GM21576 (cell line): ENCODE measurements around the gene KLHL3.

Experiments
- ATAC-seq: cut with Tn5 transposase; IDR thresholded peaks from one replicate; pipeline ENCODE4 v1.9.1; 2021; ENCODE audit warnings: mild to moderate bottlenecking, moderate library complexity; ENCODE audit not compliant: unreplicated experiment

Gene KLHL3

GRCh38 chr5:137613554-137614265 is 122.2 kb downstream of the KLHL3 start:
- no peak for ATAC-seq

DNA sequence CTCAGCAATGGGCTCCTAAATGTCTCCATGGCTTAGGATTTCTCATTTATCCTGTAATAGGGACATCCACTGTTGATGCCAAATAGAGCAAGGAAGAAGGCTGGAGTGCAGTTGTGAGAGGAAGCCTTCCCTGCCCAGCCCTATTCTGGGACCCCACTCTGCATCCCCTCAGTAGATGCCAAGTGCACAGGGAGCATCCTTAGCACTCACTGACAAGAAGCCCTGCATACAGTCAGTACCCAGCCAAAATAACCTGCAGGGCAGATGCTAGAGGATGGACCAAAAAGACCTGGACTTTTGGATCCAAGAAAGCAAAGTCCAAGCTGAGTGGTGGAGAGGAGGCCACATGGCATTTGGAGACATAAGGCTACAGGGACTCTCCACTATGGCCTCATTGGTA is 123.3 kb downstream of the KLHL3 start:
- ATAC-seq, result no peak

DNA sequence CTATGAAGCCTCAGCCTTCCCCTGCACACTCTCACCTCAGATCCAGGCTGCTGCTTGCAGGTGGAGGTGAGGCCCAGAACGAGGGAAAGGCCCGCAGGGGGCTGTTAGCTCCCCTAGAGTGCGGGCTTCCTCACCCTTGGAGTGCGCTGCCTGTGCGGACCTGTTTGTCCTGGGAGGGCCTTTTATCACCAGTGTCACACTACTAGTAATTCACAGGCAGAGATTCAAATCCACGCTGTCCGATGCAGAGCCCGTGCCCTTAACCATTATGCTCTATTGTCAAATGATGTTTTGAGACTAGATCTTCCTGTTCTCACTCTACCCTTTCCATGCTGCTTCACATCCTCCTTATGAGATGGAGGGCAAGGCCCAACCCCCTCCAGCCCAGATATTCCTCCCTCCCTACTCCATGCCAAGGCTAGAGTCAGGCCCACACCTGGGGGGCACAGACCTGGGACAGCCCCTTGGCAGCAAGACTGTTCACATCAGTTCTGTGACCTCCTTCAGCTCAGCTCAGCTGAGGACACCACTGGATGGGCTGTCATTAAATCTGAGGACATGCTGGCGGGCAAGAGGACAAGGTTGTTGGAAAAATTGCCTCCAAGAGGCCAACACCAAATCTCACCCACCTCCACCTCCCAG is 124.0 kb downstream of the KLHL3 start:
- ATAC-seq, result no peak

GRCh38 chr5:137611011-137611580 is 124.8 kb downstream of the KLHL3 start:
- ATAC-seq, result no peak

GRCh38 chr5:137610598-137610997 is 125.3 kb downstream of the KLHL3 start:
- no peak for ATAC-seq

DNA sequence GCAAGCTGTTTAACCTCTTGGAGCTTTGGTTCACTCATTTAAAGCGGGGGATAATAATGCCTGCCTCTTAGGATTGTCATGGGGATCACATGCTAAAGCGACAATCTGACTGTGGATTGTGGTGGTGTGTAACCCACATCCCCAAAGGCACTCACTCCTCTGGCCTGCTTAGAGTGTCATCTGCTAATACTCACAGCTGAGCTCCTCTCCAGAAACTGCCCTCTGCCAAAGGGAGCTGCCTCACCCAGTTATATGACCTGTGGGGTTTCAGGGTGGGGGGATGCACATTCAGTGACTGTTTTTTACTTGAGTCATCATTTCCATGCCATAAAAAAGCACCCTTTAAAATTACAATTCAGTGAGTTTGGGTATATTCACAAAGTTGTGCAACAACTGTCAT is 126.8 kb downstream of the KLHL3 start:
- no peak for ATAC-seq

DNA sequence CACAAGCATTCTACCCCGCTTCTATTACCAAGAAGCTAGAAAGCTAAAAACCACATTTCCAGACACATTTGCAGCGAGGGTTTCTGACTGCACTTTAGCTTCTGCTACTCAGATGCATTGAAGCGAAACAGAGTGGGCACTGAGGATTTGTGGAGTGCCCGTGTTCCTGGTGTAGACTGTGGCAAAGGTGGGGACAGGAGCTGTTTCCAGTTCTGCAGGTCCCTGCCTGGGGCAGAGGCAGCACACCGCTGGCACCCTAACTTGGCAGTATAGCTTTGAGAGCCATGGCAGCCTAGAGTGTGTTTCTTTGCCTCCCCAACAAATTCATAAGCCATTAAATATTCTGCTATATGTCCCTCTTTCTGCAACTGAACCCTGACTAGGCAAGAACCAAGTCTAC is 128.1 kb downstream of the KLHL3 start:
- no peak for ATAC-seq

DNA sequence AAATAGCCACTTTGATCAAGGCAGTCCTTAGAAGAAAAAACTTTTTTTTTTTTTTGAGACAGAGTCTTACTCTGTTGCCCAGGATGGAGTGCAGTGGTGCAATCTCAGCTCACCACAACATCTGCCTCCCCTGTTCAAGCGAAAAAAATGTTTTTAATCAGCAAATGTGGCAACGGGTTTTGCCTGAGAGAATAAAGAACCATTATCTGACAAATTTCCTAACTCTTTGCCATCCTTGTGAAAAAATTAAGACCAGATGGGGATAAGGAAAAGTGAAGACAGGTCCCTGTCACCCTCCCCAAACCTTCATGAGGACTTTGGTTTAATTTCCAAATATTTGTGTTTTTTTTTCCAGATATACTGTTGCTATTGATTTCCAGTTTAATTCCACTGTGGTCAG is 129.5 kb downstream of the KLHL3 start:
- no peak for ATAC-seq

DNA sequence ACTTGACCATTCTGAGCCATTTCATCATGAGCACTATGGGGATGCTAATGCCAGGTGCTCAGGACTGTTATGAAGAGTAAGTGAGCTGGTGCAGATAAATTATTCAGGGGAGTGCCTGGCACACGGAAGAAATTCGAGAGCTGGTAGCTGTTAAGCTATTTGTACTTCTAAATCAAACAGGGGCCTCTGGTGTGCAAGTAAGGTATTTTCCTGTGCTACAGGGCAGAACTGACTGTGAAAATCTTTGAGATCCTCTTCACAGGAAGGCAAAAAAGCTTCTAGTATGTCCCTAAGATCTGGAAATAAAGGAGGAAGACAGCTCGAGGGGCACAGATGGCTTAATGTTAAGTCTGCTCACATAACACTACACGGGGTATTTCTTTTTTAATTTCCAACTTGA is 130.5 kb downstream of the KLHL3 start:
- ATAC-seq, result no peak

DNA sequence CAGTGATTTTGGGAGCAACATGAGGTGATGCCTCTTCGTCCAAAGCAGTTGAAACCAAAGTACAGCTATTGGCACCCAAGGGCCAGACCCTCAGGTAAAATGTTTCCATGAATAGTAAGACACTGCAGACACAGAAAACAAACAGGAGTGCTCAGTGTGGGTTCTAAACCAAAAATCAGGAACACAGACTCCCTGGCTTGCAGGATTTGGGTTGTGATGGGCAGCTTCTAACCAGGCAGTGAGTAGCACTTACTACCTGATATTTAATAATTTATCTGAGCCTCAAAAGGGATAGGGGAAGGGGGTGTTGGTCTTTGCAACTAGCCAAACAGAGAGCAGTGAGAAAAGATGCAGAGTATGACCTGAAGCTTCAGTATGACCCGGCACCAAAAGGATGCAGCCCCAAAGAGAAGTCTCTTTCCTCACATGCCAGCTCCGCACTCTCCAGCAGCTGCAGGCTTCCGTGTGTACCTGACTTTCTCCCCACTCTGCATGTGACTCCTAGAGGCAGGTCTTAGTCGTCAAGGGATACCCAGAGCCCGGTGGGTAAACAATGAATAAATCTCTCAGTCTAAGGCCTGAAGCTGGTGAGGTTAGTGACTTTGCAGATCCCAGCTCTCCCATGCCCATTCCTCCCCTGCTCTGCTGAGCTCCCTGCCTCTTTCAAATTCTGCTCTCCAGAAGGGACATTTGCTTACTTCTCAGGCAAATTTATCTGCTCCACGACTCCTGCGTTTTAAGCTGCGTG is 131.4 kb downstream of the KLHL3 start:
- ATAC-seq, result no peak

DNA sequence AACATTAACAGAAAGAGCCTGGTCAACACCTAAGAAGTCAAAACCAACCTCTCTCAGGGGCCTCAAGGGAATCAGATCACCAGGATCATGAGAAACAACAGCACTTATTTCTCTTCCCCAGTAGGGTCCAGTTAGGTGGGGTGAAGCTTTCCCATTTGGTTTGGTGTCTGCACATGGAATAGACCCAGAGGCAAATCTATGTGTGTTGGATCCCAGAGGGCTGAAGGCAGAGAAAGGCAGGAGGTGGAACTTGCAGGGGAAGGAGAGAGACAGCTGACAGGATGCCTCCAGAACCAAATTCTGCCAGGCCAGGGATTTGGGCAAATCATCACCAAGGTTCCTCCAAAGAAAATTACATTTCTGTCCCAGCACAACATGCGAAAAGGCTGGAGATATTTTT is 132.0 kb downstream of the KLHL3 start:
- ATAC-seq, result no peak

- no peak for ATAC-seq
These were observed 132.5 kb downstream of the KLHL3 start for GRCh38 chr5:137603356-137603755.

DNA sequence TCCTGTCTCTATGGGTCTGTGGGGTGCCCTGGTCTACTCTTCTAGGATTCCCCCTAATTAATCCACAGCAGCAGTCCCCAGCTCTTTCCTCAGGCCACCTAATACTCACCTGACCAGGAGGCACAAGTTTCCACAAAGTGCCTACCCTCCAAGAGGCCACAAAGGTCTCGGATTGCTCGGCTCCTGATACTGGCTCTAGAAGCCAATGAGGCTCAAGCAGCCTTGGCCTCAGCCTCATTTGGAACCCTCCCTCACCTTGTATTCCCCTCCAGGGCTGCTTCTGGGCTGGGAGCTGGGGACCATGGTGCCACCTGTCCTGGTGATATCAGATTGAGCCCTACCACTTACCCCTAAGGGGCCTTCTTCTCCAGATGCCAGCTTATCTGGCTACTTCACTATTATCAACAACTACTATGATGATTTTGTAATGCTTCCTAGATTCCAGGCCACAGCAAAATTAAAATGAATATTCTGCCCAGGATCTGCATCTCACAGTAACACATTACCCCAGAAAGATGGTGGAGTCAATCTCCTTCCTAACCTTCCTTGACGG is 133.1 kb downstream of the KLHL3 start:
- no peak for ATAC-seq

DNA sequence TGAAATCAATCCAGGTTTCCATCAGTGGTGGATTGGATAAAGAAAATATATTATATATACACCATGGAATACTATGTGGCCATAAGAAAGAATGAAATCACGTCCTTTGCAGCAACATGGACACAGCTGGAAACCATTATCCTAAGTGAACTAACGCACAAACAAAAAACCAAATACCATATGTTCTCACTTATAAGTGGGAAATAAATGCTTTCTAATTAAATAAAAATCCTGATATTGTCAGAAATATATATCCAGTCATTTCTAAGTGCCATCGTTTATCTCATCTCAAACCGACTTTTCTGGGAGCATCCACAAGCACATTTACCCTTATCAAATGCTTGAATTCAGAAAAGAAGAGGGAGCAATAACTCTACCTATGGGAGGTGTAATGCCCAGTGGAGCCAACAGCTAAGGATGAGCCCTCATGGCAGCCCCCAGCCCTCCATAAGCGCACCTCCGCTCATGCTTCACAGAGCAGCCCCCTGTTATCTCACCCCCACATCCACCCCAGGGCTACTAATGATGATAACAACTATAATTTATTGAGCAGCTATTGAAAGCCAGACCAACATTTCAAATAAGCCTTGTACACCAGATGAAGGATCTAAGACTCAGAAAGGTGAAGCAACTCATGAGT is 135.0 kb downstream of the KLHL3 start:
- ATAC-seq, result no peak

DNA sequence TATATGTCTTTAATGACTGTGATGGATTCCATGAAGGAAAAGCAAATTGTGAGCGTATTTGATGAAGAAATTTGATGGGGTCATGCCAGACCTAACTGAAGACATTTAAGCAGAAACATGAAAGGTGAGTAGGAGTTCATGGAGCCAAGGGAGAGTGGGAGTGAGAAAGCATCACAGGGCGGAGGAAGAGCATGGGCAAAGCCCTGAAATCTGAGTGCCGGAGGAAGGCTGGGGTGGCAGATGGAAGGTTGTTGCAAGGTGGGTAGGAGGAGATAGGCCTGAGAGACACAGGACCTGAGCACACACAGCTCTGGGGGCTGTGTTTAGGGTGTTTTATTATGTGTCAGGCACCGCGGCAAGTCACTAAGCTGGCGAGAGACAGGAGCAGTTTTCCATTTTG is 136.4 kb downstream of the KLHL3 start:
- no peak for ATAC-seq

DNA sequence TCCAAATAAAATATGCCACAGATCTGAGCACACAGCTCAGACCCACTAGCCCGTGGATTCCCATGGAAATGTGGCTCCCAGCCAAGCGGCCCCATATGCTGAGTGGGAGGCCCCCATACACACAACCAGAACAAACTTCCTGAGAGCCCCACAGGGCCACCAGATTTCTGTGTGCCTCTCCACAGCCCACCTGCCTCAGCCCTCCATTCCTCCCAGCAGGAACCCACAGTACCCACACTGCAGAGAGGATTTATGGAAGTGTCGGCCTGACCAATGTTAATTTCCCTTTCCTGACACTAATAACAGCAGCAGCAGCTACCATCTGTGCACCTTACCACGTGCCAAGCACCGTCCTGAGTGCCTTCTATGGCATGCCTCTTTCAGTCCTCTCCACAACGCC is 137.5 kb downstream of the KLHL3 start:
- no peak for ATAC-seq

DNA sequence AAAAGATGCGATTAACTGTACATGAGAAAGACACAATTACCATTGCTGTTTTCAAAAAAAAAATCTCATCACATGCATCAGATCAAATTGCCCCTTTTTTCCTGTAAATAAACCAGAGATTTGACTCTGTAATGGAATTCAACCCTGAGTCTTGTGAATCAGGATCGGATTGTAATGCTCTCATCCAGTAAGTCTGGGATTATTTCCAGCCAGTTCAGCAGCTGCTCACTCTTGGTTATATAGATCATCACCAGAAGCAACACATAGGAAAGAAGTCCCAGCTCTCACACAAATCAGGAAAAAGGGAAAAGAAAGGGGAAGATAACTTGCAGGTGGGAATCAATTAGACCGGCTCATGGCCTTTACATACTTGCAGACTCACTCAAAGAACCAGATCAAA is 138.9 kb downstream of the KLHL3 start:
- ATAC-seq, result no peak

DNA sequence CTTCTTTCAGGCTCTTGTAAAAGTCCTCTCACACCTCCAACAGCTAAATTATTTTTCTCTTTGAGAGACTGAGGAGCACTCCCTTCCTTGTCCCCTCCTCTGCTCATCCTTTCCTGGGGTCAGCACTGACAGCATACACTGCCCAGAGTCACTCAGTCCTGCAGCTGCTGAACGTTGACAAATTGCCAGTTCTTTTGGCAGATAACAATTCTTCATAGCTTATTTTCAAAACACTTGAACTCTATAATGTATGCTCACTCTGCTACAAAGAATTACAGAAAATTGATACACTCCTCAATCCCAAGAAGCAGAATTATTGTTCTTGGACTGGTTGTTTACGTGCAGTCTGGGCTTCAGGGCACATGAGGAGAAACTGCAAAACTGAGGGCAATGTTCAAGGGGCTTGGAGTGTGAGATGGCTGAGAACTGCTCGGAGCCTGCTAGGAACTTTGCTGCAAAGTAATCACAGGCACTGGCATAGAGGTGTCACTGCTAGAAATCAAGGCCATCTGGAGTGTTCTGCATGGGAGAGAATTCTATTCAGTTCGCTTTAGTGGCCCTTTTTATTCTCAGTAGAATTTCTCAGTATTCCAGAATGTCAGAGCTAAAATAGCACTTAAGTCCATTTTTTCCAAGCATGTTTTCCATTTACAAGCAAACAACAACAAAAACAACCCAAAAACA is 140.4 kb downstream of the KLHL3 start:
- ATAC-seq, result no peak

DNA sequence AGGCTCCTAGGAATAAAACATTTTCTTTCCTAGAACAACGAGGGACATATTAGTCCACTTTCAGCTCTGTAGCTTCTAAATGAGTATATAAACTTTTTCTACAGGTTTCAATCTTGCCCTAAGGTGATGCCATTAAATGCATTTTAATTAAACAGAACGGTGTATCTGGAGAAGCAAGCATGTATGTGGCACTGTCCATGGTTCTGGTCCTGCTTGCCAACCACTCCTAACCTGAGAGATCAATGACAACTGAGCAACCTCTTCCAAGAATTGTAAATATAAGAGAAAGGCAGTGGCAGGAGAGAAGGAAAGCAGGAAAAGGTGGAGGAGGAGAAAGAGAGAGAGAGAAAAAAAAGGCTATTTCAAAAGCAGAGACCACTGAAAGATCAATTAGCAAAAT is 141.2 kb downstream of the KLHL3 start:
- no peak for ATAC-seq

- ATAC-seq, result no peak
These were observed 143.6 kb downstream of the KLHL3 start for GRCh38 chr5:137592317-137592716.
